ENCODE measurements around the gene EXOC2.

Gene EXOC2

DNA sequence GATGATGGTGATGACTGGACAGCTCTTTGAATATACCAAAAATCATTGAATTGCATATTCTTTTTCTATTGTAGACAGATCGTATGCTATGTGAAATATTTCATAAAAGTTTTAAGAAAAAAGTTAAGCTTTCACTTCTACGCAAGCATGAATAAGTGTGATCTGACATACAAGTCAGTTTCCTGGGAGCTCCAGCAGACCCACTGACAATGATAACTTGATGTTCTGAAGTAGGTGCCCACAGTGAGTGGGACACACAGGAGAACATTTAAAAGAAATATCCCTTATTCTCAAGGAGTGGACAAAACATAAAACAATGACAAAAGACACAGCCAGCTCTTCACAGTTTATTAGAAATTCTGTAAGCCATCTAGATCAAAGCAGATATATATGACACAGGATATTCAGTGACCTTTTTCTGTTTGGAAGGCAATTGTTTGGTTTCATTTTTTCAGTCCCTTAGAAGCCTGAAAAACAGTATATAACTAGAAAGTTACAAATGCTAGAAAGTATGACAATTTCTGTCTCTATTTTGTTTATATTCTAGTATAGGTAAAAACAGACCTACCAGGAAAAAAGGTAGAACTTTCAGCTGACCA, 200.0 kb downstream of the EXOC2 start:
- no peak for DNase-seq

DNA sequence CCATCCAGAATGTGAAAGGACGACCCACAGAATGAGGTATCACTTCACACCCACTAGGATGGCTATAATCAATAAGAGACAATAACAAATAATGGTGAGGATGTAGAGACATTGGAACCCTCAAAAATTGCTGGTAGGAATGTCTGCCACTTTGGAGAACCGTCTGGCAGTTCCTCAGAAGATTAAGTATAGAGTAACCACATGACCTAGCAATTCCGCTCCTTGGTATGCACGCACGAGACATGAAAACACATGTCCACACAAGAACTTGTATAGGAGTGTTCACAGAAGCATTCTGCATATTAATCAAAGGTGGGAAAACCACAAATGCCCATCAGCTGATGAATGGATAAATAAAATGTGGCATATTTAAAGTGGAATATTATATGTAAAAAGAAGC, 200.8 kb downstream of the EXOC2 start:
- DNase-seq, result no peak

DNA sequence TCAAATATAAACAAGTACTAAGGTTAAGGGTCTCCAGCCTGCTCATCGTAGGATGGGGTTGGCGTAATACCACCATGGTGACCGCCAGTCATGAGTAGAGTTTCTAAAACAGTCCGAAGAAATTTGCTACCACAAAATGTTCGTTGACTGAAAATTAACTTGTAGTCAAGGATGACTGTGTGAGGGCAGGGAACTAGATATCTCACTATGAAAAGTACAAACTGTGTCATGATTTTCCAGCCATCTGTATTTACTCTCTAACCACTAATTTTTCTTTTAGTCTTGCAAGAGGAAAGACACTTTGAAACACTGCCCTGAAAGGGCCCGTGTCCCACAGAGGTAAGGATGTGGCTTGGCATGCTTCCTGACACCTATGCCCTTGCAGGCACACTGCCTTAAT, 201.7 kb downstream of the EXOC2 start:
- peak; percentile 69 for DNase-seq

DNA sequence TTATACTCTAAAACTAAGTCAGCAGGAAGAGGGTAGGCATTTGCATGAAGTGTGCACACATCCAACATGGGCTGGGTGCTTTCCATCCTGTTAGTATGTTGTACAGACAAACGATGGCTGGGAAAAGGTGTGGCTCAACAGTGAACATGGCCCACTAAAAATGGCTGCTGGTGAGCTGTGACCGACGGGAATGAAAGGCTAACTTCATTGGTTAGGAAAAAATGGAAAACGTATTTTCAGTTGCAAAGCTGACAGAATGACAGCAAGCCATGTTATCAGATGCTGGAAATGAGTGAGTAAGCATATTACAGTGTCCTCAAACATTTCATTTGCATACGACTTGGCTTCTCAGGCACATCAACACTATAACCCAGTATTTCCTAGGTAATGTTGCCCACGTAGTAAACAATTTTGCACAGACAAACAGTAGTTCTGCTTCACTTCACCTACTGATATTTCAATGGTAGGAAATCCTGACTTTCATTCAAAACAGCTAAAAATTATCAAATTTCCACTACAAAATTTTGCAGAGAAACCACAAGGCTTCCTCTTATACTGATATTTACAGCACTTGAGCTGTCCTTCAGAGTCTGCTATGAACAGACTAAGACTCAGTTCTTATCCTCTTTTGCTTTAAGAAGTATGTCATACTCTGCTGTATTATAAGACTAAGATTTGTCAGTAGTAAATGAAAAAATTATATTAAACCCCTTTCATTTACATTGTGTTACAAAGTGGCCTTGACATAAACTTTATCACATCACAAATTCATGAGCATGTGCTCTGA, 202.5 kb downstream of the EXOC2 start:
- DNase-seq, result peak; percentile 59

DNA sequence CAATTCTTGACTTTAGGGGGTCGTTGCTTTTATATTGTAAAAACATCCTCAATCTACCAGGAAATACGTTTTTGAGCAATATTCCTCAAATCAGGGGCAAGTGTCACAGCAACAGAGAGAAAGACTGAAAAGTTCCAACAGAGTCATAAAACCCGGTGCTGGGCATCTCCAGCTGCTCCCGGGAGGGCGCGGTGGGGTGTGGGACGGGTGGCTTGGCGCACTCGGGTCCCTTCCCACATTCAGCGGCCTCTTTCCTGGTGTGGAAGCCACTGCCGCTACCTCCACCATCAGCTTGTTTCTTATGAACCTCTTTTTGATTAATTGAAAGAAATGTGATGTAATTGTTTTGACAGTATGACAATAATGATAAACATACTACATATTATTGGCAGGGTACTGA, 203.2 kb downstream of the EXOC2 start:
- no peak for DNase-seq

GRCh38 chr6:489001-489400, 203.9 kb downstream of the EXOC2 start:
- DNase-seq, result no peak

DNA sequence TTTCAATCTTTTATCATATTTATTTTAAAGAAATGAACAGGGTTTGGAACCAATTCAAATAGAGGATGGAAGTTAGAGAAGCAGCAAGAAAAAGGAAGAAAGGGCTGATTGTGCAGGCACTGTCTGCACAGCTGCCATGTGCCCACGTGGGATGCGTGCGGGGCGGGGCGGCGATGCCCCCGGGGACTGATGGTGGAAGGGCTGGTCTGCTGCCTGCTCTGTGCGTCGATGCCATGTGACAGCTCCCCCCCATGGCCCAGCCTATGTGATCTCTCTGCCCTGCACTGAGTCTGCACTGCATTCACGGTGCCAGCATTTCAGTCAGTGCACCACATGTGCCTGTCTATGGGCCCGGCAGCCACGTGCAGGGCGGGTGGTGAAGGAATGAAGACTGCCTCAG, 205.0 kb downstream of the EXOC2 start:
- no peak for DNase-seq

GRCh38 chr6:485655-486170, 207.2 kb downstream of the EXOC2 start:
- no peak for DNase-seq

DNA sequence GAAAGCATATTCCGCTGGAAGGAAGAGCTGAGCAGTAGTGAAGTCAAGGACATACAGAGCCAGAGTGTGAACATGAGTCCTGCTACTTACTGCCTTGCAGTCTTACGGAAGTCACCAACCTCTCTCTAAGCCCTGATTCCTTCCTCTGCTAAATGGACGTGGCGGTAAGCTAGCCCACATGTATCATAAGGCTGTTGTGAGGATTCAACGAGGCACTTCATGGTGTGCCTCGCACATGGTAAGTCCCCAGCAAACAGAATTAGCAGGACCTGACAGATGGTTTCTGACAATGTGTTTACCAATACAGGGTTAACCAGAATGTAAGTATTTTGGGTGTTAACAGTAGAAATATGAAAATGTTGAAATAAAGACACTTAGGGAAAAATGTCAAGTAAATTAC, 208.2 kb downstream of the EXOC2 start:
- DNase-seq, result no peak

DNA sequence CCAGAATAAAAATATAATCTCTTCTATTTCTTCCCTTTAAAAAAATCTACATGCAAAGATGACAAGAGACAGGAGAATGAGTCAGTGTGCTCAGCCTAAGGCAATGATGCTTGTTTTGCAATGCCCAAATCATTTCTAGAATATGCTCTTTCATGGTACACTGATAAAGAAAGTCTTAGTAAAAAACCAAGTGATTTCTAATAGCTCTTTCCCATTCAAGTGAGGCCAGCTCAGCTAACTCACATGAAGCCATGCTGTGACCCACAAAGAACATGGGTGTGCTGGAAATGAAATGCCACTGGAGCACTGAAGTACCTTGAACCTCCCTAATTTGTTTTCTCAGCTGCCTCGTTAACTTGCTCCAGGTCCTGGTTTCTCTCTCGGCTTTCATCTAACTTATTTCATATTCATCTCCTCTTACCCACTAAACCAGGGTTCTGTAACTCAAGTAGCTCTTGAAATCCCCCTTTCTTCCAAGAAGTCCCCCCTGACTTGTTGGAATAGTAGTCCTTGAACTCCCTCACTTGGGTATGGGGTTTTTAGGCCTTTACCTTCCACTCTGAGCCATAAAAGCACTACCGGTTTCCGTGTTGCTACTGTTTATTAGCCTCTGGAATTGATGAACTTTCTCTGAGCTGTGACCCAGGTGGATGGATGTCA, 208.7 kb downstream of the EXOC2 start:
- peak; percentile 66 for DNase-seq

GRCh38 chr6:475314-475713, 217.6 kb downstream of the EXOC2 start:
- DNase-seq, result no peak

- DNase-seq, result peak; percentile 89
These were observed 218.3 kb downstream of the EXOC2 start for GRCh38 chr6:474453-475185.

DNA sequence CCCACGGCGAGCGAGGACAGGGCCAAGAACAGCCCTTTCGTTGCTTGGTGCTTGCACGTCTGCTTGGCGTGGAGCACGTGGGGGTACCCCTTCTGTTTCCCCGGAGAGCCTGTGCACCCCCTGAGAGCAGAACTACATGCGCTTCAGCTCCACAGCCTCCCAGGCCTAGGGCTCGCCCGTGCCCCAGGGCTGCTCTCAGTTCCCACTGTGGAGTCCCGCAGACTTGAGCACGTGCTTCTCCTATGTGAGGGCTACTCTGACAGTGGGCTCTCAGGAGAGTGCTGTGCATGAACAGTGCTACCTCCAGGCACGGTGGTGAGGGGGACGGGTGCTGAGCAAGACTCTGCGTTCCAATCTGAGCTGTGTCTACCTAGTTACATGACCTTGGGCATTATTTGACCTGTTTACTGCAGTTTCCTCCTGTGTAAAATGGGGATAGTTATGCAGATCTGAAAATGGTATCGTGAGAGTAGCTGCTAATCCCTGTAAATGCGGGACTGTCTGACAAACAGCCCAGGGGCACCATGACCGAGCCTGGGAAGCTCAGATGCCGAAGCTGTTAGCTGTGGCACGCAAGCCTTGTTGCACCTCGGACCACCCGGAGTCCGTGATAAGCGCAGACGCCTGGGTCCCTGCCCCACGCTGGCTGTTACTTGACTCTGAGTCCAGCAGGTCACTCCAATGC, 219.0 kb downstream of the EXOC2 start:
- no peak for DNase-seq

DNA sequence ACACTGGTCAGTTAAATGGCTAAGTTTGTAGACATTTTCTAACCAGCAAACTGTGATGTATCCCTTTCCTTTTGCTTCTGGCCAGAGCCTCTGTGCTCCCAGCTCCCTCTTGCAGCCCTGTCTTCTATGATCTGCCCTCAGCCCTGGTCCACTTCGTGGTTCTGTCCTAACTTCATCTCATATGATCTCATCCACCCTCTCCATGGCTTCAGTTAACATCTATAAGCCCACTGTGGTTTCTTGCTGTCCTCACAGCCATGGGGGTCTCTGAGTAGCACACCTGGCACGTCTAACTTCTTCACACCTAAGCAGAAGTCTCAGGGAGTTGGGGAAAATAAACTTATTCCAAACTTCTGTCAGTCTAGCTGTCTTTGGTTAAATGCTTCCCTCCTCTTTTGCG, 219.6 kb downstream of the EXOC2 start:
- no peak for DNase-seq

- DNase-seq, result no peak
These were observed 222.0 kb downstream of the EXOC2 start for GRCh38 chr6:470901-471448.

GRCh38 chr6:470051-470900, 222.7 kb downstream of the EXOC2 start:
- DNase-seq, result no peak

DNA sequence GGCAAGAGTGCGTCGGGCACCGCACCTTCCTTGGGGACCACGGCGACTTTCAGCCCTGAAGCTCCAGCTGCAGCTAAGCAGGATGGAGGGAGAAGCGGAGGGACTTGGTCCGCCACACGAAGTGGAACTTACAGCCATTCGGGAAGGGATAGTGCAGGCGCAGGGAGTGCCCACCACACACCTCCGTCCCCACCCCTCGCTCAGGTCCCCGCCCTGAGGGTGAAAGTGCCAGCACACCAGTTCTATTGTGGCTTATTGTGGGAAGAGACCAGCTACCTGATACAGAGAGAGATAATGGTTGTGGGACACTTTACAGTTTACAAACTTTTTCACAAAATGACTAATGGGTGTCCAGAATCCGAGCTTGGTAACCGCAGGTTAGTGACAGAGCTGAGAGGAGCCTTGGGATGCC, 225.3 kb downstream of the EXOC2 start:
- no peak for DNase-seq

- no peak for DNase-seq
These were observed 225.8 kb downstream of the EXOC2 start for GRCh38 chr6:467111-467510.

GRCh38 chr6:466564-466963, 226.4 kb downstream of the EXOC2 start:
- DNase-seq, result no peak

- no peak for DNase-seq
These were observed 227.2 kb downstream of the EXOC2 start for GRCh38 chr6:465531-466348.

Data from activated CD4-positive, alpha-beta T cell treated with anti-CD3 and anti-CD28 coated beads for 48 hours (primary cell).